ENCODE data around the gene SEMA6D.

- TF ChIP-seq CTCF (IDR thresholded peaks at IDR 0.05; ENCODE audit: poor library complexity, severe bottlenecking) (no peak), SMC3 (conservative IDR thresholded peaks at IDR 0.05; ENCODE audit: poor library complexity) (no peak), REST (IDR thresholded peaks at IDR 0.05; ENCODE audit: borderline replicate concordance) (no peak), EZH2 (IDR thresholded peaks at IDR 0.05; ENCODE audit: borderline replicate concordance, insufficient read depth, low read length, poor library complexity, severe bottlenecking) (no peak), EP300 (conservative IDR thresholded peaks at IDR 0.05; ENCODE audit: poor library complexity, severe bottlenecking) (no peak), POLR2AphosphoS5 (IDR thresholded peaks at IDR 0.05) (no peak)
Measured at GRCh38 chr15:47780971-47781370, 63.7 kb downstream of the SEMA6D start.
